ENCODE results near the gene P2RX2. TPM values are rescaled to one million over a fixed set of nuclear protein-coding genes. Genes with fewer than 3 reads are reported as not detected.

Gene P2RX2
- total RNA-seq, 1 experiment from 2014 or later: not detected

DNA sequence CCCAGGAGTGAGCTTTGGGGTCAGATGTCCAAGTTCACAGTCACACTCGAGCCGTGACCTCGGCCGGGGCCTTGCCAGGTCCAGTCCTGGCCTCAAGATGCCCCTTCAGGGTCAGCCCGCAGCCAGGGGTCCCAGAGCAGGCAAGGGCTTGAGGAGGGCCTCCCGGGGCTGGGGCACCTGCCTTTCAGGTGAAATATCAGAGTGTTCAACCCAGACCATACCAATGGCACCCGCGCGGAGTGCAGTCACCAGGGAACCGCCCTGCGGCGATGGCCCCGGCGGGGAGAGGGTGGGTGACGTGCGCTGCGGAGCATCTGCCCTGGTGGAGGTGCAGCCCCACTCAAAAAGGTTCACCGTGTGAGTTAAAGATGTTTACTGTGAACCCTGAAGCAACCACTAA, 25.1 kb upstream of the P2RX2 start:
- CTCF ChIA-PET: interaction anchor here (0.6 kb wide), 1 partner anchor 262 kb away, joined by 3 read pairs; no protein-coding TSS in a partner anchor
- Histone ChIP-seq H3K4me1 (replicated peaks; ENCODE audit: insufficient read depth) (no peaks in the 10 kb centered on the region; the same call in 1 of the 2 replicates), H4K20me1 (ENCODE audit: insufficient read depth) (no peaks in the 10 kb centered on the region), H3K79me2 (ENCODE audit: low read depth) (no peaks in the 10 kb centered on the region), H2AFZ (no peak overlapping the region), H3K27me3 (ENCODE audit: insufficient read depth, low read depth) (peaks cover 29% of the 10 kb centered on the region), H3K4me3 (no peak overlapping the region), H3K4me2 (no peak overlapping the region), H3F3A (ENCODE audit: insufficient read depth, low read depth) (peaks cover 8% of the 10 kb centered on the region), H3K36me3 (ENCODE audit: low read depth) (no peaks in the 10 kb centered on the region), H3K9me2 (ENCODE audit: insufficient read depth) (no peaks in the 10 kb centered on the region), H3K27ac (no peak overlapping the region), H3K9me3 (ENCODE audit: insufficient read depth, low read depth) (no peaks in the 10 kb centered on the region)
- no TSS peak for BruUV-seq (replicated peaks)
- POLR2A ChIA-PET (ENCODE audit: unreplicated experiment): no interaction called here
- intact Hi-C loops (cut with micrococcal nuclease; ENCODE audit: unreplicated experiment): no loop called here
- no peak for DNase-seq
- TF ChIP-seq, protein P1, sequence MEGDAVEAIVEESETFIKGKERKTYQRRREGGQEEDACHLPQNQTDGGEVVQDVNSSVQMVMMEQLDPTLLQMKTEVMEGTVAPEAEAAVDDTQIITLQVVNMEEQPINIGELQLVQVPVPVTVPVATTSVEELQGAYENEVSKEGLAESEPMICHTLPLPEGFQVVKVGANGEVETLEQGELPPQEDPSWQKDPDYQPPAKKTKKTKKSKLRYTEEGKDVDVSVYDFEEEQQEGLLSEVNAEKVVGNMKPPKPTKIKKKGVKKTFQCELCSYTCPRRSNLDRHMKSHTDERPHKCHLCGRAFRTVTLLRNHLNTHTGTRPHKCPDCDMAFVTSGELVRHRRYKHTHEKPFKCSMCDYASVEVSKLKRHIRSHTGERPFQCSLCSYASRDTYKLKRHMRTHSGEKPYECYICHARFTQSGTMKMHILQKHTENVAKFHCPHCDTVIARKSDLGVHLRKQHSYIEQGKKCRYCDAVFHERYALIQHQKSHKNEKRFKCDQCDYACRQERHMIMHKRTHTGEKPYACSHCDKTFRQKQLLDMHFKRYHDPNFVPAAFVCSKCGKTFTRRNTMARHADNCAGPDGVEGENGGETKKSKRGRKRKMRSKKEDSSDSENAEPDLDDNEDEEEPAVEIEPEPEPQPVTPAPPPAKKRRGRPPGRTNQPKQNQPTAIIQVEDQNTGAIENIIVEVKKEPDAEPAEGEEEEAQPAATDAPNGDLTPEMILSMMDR (conservative IDR thresholded peaks at IDR 0.05): no peak
- TF ChIP-seq EZH2 (IDR thresholded peaks at IDR 0.05; ENCODE audit: low read depth): no peak

DNA sequence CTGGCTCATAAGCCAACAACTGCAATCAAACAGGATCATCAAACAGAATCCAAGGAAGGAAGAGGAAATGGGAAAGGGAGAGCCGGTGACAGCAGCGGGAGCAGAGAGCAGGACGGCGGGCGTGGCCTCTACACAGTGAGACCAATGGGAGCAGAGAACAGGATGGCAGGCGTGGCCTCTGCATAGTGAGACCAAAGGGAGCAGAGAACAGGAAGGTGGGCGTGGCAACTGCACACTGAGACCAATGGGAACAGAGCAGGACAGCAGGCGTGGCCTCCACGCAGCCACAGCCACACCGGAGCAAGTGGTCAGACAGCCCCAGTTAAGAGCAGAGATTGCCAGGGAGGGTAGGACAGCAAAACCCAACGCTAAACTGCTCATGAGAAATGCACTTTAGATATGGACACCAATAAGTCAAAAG, 24.6 kb upstream of the P2RX2 start:
- H4K20me1 ChIP-seq (ENCODE audit: insufficient read depth): no peaks in the 10 kb centered on the region
- BruUV-seq (replicated peaks): no TSS peak
- H3K27me3 ChIP-seq (ENCODE audit: insufficient read depth, low read depth): peaks cover 25% of the 10 kb centered on the region
- H3K4me3 ChIP-seq: no peak overlapping the region
- H3F3A ChIP-seq (ENCODE audit: insufficient read depth, low read depth): peaks cover 12% of the 10 kb centered on the region
- POLR2A ChIA-PET (ENCODE audit: unreplicated experiment): no interaction called here
- peak; percentile 82 to 86 for DNase-seq
- no peaks in the 10 kb centered on the region for H3K79me2 ChIP-seq (ENCODE audit: low read depth)
- H3K27ac ChIP-seq: no peak overlapping the region
- no peaks in the 10 kb centered on the region for H3K9me3 ChIP-seq (ENCODE audit: insufficient read depth, low read depth)
- TF ChIP-seq EZH2 (IDR thresholded peaks at IDR 0.05; ENCODE audit: low read depth): no peak
- TF ChIP-seq, protein P1 (conservative IDR thresholded peaks at IDR 0.05): no peak
- no peaks in the 10 kb centered on the region for H3K9me2 ChIP-seq (ENCODE audit: insufficient read depth)
- CTCF ChIA-PET: no interaction called here
- no peaks in the 10 kb centered on the region; the same call in 1 of the 2 replicates for H3K4me1 ChIP-seq (replicated peaks; ENCODE audit: insufficient read depth)
- intact Hi-C loops (cut with micrococcal nuclease; ENCODE audit: unreplicated experiment): no loop called here
- no peak overlapping the region for H3K4me2 ChIP-seq
- no peak overlapping the region for H2AFZ ChIP-seq
- no peaks in the 10 kb centered on the region for H3K36me3 ChIP-seq (ENCODE audit: low read depth)

DNA sequence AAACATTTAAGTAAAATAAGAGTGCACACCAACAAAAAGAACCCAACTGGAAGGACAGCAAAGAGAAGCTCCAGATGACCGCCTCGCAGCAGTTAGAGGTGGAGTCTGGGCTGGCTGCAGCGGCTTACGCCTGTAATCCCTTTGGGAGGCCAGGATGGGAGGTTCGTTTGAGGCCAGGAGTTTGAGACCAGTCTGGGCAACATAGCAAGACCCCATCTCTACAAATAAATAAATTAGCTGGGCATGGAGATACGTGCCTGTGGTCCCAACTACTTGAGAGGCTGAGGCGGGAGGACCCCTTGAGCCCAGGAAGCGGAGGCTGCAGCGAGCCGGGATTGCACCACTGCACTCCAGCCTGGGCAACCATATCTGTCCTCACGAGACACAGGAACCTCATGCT, 23.4 kb upstream of the P2RX2 start:
- H3K27me3 ChIP-seq (ENCODE audit: insufficient read depth, low read depth): peaks cover 21% of the 10 kb centered on the region
- no TSS peak for BruUV-seq (replicated peaks)
- TF ChIP-seq, protein P1 (conservative IDR thresholded peaks at IDR 0.05): no peak
- no peak for TF ChIP-seq EZH2 (IDR thresholded peaks at IDR 0.05; ENCODE audit: low read depth)
- no peak overlapping the region for H3K4me3 ChIP-seq
- H2AFZ ChIP-seq: no peak overlapping the region
- ChIA-PET CTCF (no interaction called here), POLR2A (ENCODE audit: unreplicated experiment) (no interaction called here)
- no peak for DNase-seq
- no peak overlapping the region for H3K27ac ChIP-seq
- no peaks in the 10 kb centered on the region for H3K36me3 ChIP-seq (ENCODE audit: low read depth)
- intact Hi-C loops (cut with micrococcal nuclease; ENCODE audit: unreplicated experiment): no loop called here
- H3K9me3 ChIP-seq (ENCODE audit: insufficient read depth, low read depth): no peaks in the 10 kb centered on the region
- no peaks in the 10 kb centered on the region for H3K9me2 ChIP-seq (ENCODE audit: insufficient read depth)
- no peaks in the 10 kb centered on the region for H3K79me2 ChIP-seq (ENCODE audit: low read depth)
- H4K20me1 ChIP-seq (ENCODE audit: insufficient read depth): no peaks in the 10 kb centered on the region
- no peaks in the 10 kb centered on the region; the same call in 1 of the 2 replicates for H3K4me1 ChIP-seq (replicated peaks; ENCODE audit: insufficient read depth)
- peaks cover 23% of the 10 kb centered on the region for H3F3A ChIP-seq (ENCODE audit: insufficient read depth, low read depth)
- no peak overlapping the region for H3K4me2 ChIP-seq

All from PC-9 (cell line).